Eye (tissue), 1 donor: ENCODE results near the gene PPP4R2.

Source experiments
- DNase-seq: peaks from one replicate; pipeline ENCODE4 v3.0.0-alpha.2; 2015

The PPP4R2 gene, protein sequence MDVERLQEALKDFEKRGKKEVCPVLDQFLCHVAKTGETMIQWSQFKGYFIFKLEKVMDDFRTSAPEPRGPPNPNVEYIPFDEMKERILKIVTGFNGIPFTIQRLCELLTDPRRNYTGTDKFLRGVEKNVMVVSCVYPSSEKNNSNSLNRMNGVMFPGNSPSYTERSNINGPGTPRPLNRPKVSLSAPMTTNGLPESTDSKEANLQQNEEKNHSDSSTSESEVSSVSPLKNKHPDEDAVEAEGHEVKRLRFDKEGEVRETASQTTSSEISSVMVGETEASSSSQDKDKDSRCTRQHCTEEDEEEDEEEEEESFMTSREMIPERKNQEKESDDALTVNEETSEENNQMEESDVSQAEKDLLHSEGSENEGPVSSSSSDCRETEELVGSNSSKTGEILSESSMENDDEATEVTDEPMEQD

DNA sequence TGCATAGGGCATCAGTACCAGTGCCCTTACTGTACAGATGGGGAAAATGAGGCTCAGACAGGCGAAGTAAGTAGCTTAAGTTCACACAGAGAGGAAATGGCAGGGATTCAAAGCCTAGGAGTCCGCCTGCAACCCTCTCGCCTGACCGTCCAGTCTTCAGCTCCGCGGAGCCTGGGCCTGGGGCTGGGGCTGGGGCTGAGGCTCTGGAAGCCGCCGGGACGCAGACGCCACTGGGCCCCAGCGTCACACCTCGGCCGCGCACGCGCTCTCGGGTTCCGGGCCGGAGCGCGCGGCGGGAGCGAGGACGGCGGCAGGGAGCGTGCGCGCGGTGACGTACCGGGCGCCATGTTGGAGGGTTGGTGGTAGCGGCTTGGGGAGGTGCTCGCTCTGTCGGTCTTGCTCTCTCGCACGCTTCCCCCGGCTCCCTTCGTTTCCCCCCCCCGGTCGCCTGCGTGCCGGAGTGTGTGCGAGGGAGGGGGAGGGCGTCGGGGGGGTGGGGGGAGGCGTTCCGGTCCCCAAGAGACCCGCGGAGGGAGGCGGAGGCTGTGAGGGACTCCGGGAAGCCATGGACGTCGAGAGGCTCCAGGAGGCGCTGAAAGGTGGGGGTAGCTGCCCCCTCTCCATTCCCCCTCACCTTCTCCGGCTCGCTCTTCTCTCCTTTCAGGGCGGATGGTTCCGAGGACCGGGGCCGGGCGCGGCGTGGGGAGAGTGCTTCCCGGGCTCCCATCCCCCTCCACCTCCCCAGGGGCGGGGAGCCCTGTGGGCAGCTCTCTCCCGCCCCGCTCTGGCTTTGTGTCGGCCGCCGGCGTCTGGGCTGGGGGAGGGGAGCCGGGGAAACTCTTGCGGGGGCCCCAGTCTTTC, at the start of gene PPP4R2:
Gene PPP4R2, plus strand, starts transcription at position 339 of the 861 bp plus-strand sequence. Its CDS starts 227 bp downstream, at position 566.
- peak; percentile 97 for DNase-seq

DNA sequence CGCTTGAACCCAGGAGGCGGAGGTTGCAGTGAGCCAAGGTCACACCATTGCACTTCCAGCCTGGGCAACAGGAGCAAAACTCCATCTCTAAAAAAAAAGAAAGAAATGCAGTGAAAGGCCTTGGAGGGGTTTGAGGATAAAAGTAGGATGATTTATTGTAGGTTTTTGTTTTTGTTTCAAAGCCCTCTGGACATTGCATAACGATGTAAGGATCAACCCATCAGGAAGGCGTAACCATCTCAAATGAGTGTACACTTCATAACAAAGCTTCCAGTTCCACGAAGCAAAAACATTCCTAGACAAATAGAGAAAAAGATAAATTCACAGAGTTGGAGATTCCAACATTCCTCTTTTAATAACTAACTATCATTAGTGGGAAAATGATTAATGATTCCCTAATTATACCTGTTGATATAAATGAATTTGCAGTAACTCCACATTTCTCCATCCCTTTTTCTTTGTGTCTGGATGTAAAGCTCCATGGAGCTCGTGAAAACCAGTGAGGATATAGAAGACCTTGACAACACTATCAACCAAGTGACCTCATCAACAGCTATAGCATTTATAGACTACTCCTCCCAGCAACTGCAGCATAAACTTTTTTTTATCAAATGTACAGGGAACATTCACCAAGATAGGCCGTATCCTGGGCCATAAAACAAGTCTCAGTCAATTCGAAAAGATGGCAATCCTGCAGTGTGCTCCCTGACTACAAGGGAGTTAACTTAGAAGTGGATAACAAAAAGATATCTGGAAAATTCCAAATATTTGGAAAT, 48.7 kb upstream of the PPP4R2 start:
- DNase-seq: no peak

DNA sequence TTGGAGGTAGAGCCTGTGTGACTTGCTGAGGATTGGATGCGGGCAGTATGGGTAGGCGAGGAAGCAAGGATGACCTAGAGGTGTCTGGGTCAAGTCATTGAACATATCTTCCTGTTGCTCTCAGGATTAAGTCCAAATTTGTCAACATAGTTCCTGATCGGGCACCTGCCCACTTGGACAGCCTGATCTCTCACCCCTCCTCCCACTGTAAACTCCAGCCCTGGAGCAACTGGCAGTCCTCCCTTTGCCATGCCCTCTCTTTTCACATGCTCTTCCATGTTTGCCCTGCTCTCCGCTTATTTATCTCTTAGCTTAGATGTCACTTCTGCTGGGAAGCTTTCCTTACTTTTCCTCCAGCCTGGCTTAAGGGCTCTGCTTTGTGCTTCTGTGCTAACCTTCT, 47.6 kb upstream of the PPP4R2 start:
- no peak for DNase-seq

DNA sequence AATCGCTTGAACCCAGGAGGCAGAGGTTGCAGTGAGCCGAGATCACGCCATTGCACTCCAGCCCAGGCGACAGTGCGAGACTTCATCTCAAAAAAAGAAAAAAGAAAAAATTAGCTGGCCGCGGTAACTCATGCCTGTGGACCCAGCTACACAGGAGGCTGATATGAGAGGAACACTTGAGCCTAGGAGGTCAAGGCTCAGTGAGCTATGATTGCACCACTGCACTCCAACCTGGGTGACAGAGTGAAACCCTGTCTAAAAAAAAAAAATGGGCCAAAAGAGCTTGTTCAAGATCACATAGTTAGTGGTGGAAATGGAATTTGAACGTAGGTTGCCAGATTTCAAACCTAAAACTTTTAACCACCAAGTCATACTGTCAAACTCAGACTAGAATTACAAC, 46.2 kb upstream of the PPP4R2 start:
- DNase-seq: no peak

DNA sequence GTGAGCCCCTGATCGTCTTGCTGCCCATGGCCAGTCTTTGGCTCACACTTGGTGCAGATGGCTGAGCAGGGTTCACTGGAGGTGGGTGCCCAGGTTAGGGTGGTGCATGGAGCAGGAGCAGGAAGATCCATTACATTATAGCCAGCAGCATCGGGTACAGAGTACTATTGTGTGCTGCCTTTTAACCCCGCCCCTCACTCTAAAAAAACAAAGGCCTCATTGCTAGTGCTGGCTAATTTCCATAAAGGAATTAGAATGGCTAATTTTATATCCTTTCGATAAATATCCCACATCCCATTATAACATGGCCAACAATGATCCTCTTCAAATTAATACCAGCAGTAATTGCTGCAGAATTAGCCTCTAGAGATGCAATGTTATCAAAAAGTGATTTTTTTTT, 45.8 kb upstream of the PPP4R2 start:
- DNase-seq: no peak

DNA sequence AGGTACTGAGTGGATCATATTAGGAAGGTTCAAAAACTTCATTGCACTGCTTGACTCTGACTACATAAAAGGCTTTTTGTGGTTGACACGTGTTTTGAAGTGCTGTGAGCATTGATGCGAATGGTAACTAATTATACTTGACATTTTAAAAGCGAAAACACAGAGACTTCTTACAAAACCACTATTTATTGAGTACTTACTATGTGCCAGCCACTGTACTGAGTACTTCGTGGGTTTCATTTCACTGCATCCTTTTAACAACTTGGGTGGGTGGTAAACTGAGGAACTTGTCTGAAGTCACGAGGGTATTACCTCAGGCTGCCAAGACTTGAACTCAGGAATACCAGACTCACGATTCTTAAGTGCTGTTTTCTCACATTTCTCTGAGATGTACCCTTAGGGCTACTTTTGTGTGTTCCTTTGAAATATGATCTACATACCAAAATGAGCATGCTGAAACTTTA, 45.3 kb upstream of the PPP4R2 start:
- DNase-seq: no peak

DNA sequence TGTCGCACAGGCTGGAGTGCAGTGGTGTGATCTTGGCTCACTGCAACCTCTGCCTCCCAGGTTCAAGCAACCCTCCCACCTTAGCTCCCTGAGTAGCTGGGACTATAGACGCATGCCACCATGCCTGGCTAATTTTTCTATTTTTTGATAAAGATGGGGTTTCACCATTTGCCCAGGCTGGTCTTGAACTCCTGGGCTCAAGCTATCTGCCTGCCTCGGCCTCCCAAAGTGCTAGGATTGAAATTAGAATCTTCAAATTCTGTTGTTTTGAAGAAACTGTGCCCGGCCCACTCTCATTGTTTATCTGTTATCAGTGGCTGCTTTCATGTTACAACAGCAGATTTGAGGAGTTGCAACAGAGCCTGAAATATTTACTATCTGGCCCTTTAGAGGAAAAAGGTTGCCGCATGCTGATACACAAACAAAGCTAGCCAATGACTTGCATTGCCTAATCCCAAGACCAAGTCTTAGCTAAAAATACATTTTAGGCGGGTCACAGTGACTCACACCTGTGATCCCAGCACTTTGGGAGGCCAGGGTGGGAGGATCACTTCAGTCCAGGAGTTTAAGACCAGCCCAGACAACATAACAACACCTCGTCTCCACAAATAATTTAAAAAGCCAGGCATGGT, 43.2 kb upstream of the PPP4R2 start:
- no peak for DNase-seq

DNA sequence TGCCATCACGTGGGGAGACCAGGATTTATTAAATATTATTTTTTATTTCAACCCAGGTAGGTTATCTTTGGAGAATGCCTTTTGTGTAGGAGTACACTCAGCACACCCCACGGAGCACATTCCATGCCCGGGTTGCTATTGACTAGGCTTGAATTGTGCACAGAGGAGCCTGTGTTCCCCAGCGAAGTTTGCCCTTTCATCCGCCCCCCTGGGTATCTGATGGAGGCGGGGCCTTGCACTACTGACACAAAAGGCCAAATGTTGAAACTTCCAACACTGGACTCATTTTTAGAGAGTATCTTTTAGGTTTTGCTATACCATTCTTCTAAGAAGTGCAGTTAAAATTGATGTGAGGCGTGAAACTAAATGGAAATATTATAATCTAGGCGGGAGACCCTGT, 39.3 kb upstream of the PPP4R2 start:
- peak; percentile 27 for DNase-seq

DNA sequence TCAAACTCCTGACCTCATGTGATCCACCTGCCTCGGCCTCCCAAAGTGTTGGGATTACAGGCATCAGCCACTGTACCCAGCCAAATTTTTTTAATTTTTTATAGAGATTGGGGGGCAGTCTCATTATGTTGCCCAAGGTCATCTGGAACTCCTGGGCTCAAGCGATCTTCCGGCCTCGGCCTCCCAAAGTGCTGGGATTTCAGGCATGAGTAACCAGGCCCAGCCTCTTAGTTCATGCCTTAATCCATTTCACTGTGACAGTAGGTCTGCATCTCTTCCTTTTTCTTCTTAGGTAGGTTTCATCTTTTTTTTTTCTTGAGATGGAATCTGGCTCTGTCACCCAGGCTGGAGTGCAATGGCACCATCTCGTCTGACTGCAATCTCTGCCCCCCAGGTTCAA, 37.3 kb upstream of the PPP4R2 start:
- DNase-seq: no peak

DNA sequence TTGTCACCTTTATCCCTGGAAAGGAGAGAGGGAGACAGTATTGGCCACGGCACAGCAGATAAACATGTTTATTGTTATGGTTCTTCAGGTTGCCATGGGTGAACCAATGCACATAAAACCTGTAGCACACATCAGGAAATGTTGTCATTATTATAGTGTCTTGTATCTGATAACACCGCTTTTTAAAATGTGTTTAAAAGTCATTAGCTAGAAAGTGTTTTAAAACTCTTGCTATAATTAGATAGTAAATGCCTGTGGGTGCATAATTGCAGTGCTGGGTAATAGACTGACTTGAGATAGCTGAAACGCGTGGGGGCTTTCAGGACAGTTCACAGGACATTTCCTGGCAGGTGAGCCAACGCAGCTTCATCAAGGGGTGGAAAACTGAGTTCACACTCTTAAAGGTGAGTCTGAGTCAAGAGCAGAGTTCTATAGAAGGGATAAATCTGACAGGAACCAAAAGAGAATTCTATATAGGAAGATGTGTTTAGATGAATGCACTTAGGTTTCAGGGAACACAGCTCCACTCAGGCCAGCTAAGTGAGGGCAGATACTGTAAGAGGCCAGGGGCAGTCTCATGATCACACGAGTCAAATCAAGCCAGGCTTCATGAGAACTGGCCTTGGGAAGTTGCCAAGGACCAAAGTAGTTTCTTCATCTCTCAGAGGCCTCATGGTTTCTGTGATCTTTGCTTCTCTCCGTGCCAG, 35.6 kb upstream of the PPP4R2 start:
- no peak for DNase-seq

DNA sequence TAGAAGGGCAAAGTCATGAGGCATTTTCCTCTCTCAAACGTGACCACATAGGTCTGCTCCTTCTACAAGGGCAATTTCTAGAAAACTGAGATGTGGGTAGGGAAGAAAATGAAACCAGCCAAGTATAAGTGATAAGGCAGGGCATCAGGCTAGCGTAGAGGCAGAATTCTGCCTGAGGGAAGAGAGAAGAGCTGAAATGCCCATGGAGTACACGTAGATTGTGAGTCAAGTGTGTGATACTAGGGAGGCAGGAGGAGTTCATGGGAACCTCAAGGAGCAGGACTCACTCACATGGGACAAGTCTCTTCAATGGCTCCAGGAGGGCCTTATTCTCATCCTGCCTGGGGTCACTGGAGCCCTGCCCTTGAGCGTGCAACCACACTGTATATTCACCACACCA, 34.9 kb upstream of the PPP4R2 start:
- no peak for DNase-seq

DNA sequence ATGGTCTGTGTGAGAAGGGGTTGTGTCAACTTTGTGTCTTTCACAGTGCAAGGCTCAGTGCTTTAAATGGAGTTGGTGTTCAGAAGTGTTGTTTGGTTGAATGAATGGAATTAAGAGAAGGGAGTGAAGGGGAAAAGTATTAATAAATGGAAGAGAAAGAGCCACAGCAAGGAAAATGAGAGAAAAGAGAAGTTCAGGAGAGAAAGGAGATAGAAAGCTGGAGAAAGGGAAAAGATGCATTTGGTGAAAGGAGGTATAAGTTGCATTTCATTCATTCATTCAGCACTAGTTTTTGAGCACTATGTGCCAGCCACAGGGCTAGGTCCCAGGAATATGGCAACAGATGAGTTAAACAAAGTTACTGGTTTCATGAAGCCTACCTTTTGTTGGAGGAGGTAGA, 34.3 kb upstream of the PPP4R2 start:
- no peak for DNase-seq

DNA sequence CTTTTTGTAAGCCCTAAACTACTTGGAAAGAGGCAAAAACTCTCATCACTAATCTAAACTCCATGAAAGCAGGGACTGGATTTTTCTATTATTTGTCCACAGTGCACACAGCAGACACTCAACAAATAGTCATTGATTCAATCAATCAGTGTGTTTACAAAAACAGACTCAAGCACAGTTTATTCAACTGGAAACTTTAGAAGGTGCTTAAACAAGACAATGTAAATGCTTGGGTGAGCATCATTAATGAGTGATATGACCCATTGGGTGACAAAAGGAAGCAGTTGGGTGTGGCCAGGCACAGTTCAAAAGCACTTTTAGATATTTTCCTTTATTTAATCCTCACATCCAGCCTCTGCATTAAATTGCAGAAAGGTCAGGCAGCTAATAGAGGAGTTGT, 32.0 kb upstream of the PPP4R2 start:
- DNase-seq: no peak

DNA sequence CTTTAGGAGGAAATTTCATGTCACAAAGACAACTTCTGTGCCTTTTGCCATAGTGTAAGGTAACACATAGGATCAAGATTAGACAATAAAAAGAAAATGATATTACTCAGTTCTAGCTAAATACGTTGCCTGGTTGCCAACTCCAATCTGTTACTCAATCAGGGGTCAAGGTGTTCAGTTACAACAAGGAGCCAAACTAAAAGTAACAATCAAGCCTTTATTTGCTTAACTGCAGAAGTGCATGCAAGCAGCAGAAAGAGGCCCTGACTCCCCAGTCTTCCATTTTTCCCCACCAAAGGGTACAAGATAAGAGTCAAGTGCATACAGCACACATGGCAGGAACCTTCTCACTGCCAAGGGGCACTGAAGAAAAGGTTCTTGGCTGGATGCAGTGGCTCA, 28.3 kb upstream of the PPP4R2 start:
- DNase-seq: no peak

DNA sequence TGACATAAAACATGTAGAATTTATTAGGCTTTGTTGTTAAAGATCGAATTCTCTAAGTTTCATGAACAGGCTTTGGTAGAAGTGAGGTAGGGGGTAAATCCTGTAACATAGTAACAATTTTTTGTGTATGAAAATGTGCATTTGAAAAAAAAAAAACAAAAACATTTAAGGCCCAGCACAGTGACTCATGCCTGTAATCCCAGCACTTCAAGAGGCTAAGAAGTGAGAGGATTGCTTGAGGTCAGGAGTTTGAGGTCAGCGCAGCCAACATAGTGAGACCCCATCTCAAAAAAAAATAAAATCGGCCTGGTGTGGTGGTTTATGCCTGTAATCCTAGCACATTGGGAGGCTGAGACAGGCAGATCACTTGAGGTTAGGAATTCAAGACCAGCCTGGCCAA, 26.8 kb upstream of the PPP4R2 start:
- DNase-seq: no peak

DNA sequence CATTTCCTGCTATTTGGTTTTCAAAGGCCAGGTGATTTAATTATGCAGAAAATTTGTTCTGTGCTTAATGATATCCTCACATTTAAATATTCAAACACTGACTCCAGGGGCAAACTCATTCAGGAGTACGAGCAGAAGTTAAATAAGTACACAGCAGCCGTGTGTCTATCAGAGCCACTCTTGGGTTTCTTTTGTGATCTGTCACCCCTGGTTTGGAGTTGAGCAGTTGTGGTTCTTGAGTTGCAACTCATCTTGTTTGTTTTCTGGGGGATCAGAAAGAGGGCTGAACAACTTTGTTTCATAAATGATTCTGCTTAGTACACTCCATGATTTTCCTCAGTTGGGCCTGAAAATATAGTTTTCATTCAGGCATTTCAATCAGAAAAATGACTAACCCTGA, 25.7 kb upstream of the PPP4R2 start:
- DNase-seq: no peak

DNA sequence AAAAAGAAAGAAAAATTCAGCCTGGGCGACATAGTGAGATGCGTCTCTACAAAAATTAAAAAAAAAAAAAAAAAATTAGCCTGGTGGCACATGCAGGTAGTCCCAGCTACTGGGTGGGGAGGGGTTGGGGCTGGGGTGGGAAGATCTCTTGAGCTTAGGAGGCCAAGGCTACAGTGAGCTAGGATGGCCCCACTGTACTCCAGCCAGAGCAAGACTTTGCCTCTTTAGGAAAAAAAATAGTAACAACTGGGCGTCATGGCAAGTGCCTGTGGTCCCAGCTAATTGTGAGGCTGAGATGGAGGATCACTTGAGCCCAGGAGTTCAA, 23.9 kb upstream of the PPP4R2 start:
- DNase-seq: no peak

DNA sequence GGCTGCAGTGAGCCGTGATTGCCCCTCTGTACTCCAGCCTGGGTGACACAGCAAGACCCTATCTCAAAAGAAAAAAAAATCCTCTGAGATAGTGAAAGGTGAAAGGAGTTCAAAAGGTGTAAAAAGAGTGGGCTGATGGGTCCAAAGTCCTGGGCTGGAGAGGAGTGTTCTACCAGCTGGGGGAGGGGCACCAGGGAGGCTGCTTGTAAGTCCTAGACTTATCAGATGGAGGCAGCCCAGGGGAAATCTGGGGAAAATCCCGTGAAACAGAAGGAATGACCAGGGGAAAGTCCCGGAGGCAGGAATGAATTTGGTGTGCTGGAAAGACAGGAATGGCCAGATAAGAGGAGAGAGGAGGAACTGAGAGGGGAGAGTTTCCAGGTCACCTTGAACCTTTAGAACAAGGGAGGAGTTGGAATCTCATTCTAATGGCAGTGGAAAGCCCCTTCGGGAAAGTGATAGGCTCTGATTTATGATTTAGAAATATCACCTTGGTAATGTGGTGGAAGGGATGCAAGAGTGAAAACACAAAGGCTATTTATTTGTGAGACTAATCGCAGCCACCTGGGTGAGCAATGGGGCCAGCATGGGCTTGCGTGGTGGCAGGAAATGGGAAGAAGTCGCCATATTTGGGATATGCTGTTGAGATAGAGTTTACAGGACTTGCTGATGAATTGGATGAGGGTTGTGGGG, 23.4 kb upstream of the PPP4R2 start:
- DNase-seq: no peak

DNA sequence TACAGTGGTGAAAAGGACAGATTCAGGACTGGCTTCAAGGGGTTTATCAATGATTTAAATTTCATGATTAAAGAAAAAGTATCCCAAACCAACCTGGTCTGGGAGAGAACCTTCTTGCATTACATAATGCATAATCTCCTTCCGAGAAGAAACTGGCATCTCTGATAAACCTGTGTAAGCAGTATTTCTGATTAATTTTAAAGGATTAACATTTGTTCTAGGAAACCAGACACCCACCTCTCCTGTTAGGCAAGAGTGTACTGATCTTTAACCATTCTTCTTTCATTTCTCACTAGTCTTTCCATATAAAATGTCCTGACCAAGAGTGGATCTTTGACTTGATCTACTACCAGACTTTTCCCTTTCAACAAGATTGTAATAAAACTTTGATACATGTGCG, 22.8 kb upstream of the PPP4R2 start:
- no peak for DNase-seq

DNA sequence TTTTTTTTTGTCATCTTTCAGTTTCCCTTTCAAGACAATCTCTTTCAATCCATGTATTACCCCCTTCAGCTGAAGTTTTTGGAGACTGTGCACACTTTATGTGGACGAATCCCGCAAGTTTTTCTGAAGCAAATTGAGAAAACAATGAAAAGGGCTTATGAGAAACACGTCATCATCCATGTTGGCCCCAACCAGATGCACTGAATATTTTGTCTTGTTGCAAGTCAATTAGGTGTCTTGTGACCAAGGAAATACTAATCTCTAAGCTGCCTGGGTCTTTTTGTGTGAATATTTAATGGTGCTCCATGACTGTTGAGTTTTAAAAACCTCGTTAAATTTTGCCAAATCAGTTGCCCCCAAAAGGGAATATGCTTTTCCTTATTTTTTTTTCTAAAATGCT, 21.7 kb upstream of the PPP4R2 start:
- DNase-seq: no peak

DNA sequence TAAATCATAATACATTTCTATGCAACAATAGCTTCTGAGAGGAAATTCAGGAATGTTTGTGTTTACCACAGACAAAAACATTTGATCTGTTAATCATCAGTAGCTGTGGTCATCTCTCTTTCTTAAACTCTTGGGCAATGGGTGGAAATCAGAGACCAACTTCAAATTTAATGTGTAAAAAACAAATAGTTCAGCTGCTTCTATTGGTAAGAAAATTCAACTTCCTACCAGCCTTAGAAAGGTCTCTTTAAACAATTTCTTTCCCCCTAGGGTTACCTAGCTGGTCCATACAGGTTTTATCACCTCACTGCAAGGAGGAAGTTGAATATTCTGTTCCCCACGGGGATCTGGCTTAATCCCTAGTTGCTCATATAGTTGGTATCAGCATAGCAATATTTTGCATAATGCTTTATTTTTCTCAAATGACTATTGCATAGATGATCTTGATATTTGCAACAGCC, 20.3 kb upstream of the PPP4R2 start:
- DNase-seq: no peak
